Fibroblast of the aortic adventitia (primary cell): ENCODE measurements around the gene COL19A1. TPM values are rescaled to one million over a fixed set of nuclear protein-coding genes. Genes with fewer than 3 reads are reported as not detected.
"Not testable (repeated sequence)": the region's sequence is repeated elsewhere in the genome, so short reads cannot be mapped to it uniquely, and the experiment has no call there.

ENCODE experiments used
- DNase-seq: peaks from one replicate; pipeline ENCODE4 v3.0.0-alpha.2; 2010; ENCODE audit warnings: low read depth
- H3K4me3 ChIP-seq: 2 replicates; pipeline ENCODE4 v1.5.1; 2011; ENCODE audit warnings: low read depth, mild to moderate bottlenecking, control low read depth, low read length, moderate library complexity
- CTCF ChIP-seq: IDR thresholded peaks from 2 replicates; pipeline ENCODE4 v1.5.1; 2011; ENCODE audit warnings: mild to moderate bottlenecking, low read length, control low read depth, inconsistent platforms; ENCODE audit not compliant: insufficient read depth
- total RNA-seq: library from RNA; depleted of rRNA; stranded (reverse); fragments of >200 nt; gene quantifications from 2 replicates; pipeline ENCODE4 v1.2.3, GENCODE V29; 2012; ENCODE audit warnings: low replicate concordance

The COL19A1 gene
- total RNA-seq, 1 donor = 0.09 TPM

- TF ChIP-seq CTCF = no peak
- DNase-seq = no peak
These were observed 114.3 kb downstream of the COL19A1 start for GRCh38 chr6:69980624-69981023.

DNA sequence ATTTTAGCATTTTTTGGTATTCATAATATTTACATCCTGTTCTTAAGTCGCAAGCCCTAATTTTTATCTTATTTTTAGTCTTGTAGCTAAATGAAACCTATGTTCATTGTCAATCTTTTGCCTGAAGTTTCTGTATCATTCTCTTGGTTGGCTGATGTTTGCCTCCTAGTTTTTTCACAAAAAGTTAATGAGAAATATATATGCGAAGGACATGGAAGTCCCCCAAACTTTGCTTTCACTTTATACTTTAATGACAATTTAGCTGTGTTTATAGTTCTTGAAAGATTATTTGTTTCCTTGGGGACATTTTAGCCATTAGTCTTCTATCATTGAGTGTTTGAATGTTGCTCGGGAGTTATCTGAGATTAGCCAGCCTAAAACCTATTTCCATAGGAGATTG lies 118.2 kb downstream of the COL19A1 start:
- no peak overlapping the region for H3K4me3 ChIP-seq
- DNase-seq = no peak
- no peak for TF ChIP-seq CTCF

More at GRCh38 chr6:69980624-69981023, 114.3 kb downstream of the COL19A1 start:
- H3K4me3 ChIP-seq = no peak overlapping the region

- DNase-seq = peak; percentile 2
- TF ChIP-seq CTCF = no peak
- H3K4me3 ChIP-seq = no peak overlapping the region
These were observed 118.8 kb downstream of the COL19A1 start for GRCh38 chr6:69985180-69985579.

DNA sequence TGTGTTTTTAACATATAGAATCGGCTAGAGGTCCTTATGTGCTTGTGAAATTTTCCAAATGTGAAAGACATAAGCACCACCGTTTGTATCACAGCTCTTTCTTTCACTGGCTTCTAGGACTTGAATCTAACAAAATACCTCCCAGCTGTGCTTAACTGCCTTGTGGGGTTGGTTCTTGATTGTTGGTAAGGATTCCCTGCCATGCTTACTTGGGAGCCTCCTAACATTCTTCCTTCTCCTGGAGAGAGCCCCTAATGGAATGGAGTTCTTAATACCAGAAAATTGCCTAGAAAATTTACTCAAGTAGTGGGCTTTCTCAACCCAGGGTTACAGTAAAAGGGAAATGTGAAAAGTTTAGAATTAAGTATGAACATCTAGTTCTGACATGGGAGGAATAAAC lies 121.2 kb downstream of the COL19A1 start:
- no peak for DNase-seq
- no peak for TF ChIP-seq CTCF
- no peak overlapping the region for H3K4me3 ChIP-seq

DNA sequence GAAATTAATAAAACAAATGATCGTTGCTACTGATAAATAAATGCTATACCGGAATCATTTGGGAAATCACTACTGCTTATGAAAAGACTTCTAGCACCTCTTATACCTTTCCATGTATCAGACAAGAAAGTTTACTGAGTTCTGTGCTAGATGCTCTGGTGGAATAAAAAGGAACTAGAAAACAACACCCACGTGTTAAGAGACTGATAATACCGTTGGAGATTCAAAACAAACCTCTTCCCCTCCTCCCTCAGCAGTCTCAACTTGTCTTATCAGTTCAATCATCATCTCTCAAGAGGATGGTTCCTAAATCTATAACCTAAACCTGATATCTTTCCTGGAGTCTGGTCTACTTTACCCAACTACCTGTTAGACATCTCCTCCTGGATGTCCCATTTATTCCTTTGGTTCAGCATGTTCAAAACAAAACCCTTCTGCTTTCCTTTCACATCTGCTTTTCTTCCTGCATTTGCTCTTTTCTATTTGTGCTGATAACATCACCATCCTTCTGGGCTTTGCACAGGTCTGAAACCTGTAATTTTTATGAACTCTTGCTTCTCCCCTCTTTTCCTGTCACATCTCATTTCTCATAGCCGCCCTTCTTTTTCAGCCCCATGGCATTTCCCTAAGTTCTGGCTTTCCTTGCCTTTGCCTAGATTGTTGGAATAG lies 122.2 kb downstream of the COL19A1 start:
- TF ChIP-seq CTCF = no peak
- no peak overlapping the region for H3K4me3 ChIP-seq
- DNase-seq = no peak

DNA sequence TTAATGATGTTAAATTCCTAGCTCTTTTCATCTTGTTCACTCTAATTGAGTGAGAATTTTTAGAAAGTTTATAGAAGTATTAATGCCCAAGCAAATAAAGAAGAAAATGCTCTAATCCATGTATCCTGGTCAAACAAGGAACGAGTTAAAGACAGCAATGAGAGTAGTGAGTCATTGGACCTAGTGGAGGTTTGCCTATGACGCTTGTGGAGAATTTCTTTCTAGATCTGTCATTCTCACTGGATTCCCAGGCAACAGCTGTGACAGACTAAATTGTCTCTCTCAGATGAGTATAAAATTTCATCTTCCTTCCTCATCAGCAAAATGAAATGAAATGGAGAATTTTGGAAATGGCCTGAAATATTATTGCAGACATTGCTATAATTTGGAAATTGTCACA lies 127.9 kb downstream of the COL19A1 start:
- no peak overlapping the region for H3K4me3 ChIP-seq
- no peak for DNase-seq
- no peak for TF ChIP-seq CTCF

GRCh38 chr6:70008189-70008588 lies 141.8 kb downstream of the COL19A1 start:
- no peak overlapping the region for H3K4me3 ChIP-seq
- no peak for TF ChIP-seq CTCF
- no peak for DNase-seq

GRCh38 chr6:70010339-70010738 lies 144.0 kb downstream of the COL19A1 start:
- DNase-seq, H3K4me3 ChIP-seq: not testable (repeated sequence)

DNA sequence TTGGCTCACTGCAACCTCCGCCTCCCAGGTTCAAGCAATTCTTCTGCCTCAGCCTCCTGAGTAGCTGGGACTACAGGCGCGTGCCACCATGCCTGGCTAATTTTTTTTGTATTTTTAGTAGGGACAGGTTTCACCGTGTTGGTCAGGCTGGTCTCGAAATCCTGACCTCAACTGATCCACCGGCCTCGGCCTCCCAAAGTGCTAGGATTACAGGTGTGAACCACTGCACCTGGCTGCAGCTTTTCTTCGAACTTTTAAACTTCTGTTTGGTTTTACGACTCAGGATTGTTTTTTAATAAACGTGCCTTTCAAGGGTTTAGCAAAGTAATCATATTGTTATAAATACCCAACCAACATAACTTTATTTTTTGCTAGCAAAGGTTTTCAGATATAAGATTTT lies 156.8 kb downstream of the COL19A1 start:
- DNase-seq, H3K4me3 ChIP-seq: not testable (repeated sequence)
